ENCODE results near the gene PLEKHG4B. TPM values are rescaled to one million over a fixed set of nuclear protein-coding genes. Genes with fewer than 3 reads are reported as not detected.

Gene PLEKHG4B
- total RNA-seq, 1 donor from 2014 or later: not detected

DNA sequence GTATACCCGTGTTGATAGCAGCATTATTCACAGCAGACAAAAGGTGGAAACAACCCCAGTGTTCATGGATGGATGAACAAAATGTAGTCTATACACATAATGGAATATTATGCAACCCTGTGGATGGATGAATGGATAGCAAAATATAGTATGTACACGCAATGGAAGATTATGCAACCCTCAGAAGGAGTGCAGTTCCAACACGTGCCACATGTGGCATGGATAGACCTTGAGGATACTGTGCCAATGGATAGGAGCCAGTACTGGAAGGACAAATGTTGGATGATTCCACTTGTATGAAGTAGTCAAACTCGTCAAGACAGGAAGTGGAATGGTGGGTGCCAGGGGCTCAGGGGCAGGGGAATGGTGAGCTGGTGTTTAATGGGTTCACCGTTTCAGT, 44.9 kb downstream of the PLEKHG4B start:
- H3K4me3 ChIP-seq (ENCODE audit: low read depth, low read length): no peak overlapping the region
- peak; percentile 11 for DNase-seq (ENCODE audit: low read depth)
- FAIRE-seq: peak; percentile 85
- no peaks in the 10 kb centered on the region for H3K27me3 ChIP-seq (ENCODE audit: control insufficient read depth, insufficient read depth, low read length)
- TF ChIP-seq, protein P1, sequence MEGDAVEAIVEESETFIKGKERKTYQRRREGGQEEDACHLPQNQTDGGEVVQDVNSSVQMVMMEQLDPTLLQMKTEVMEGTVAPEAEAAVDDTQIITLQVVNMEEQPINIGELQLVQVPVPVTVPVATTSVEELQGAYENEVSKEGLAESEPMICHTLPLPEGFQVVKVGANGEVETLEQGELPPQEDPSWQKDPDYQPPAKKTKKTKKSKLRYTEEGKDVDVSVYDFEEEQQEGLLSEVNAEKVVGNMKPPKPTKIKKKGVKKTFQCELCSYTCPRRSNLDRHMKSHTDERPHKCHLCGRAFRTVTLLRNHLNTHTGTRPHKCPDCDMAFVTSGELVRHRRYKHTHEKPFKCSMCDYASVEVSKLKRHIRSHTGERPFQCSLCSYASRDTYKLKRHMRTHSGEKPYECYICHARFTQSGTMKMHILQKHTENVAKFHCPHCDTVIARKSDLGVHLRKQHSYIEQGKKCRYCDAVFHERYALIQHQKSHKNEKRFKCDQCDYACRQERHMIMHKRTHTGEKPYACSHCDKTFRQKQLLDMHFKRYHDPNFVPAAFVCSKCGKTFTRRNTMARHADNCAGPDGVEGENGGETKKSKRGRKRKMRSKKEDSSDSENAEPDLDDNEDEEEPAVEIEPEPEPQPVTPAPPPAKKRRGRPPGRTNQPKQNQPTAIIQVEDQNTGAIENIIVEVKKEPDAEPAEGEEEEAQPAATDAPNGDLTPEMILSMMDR (IDR thresholded peaks at IDR 0.05; ENCODE audit: insufficient read depth, low read length, severe bottlenecking): peak; percentile 7
- no peaks in the 10 kb centered on the region for H3K36me3 ChIP-seq (ENCODE audit: control insufficient read depth, insufficient read depth, low read length)

DNA sequence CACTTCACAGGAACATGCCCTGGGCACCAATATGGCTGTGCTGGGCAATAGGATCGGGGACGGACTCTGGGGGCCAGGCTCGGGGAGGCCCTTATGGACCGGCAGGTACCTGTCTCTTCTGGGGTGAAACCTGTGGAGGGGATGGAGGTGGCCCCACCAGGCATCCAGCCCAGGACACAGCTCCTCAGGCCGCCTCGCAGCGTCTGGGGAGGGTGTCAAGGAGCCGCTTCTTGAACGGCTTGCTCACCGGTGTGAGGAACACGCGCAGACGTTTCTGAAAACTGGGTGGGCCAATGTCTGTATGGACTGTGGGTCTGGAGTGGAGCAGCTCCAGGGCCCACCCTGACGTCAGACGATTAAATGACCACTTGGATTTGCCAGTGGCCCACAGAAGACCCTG, 45.8 kb downstream of the PLEKHG4B start:
- DNase-seq (ENCODE audit: low read depth) (no peak), FAIRE-seq (no peak)
- H3K36me3 ChIP-seq (ENCODE audit: control insufficient read depth, insufficient read depth, low read length): no peaks in the 10 kb centered on the region
- no peak overlapping the region for H3K4me3 ChIP-seq (ENCODE audit: low read depth, low read length)
- TF ChIP-seq, protein P1 (IDR thresholded peaks at IDR 0.05; ENCODE audit: insufficient read depth, low read length, severe bottlenecking): no peak
- no peaks in the 10 kb centered on the region for H3K27me3 ChIP-seq (ENCODE audit: control insufficient read depth, insufficient read depth, low read length)

DNA sequence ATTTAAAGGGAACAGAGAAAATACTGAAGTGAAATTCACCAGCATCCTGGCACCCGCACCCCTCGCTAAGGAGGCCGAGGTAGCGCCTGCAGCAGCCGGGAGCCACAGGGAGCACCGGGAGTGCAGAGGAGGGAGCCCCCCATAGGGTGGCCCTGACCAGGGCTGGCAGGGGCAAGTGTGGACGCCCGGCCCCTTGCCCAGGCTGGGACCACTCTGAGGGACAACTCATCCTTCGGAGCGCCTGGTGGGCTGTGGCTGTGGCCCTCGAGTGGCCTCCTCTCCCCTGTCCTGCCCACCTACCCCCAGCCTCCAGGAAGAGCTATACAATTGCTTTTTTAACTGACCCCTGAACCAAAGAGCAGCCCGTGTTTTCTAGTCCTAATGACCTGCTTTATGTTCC, 47.0 kb downstream of the PLEKHG4B start:
- no peak for FAIRE-seq
- Histone ChIP-seq H3K4me3 (ENCODE audit: low read depth, low read length) (no peak overlapping the region), H3K27me3 (ENCODE audit: control insufficient read depth, insufficient read depth, low read length) (no peaks in the 10 kb centered on the region), H3K36me3 (ENCODE audit: control insufficient read depth, insufficient read depth, low read length) (no peaks in the 10 kb centered on the region)
- no peak for DNase-seq (ENCODE audit: low read depth)
- TF ChIP-seq, protein P1 (IDR thresholded peaks at IDR 0.05; ENCODE audit: insufficient read depth, low read length, severe bottlenecking): no peak

DNA sequence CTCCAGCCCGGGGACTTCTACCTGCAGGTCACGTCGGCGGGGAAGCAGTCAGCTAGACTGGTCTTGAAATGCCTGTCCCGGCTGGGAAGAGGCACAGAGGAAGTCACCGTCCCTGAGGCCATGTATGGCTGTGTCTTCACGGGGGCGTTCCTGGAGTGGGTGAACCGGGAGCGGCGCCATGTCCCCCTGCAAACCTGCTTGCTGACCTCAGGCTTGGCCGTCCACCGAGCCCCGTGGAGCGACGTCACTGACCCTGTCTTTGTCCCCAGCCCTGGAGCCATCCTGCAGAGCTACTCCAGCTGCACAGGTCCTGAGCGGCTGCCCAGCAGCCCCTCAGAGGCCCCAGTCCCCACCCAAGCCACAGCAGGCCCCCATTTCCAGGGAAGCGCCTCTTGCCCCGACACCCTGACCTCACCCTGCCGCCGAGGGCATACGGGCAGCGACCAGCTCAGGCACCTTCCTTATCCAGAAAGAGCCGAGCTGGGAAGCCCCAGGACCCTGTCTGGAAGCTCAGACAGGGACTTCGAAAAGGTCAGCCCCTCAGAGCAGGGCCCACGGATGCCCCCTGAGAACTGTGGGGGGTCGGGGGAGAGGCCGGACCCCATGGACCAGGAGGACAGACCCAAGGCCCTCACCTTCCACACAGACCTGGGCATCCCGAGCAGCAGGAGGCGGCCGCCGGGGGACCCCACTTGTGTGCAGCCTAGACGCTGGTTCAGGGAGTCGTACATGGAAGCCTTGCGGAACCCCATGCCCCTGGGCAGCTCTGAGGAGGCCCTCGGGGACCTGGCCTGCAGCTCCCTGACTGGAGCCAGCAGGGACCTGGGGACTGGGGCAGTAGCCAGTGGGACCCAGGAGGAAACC, 47.8 kb downstream of the PLEKHG4B start:
- TF ChIP-seq, protein P1 (IDR thresholded peaks at IDR 0.05; ENCODE audit: insufficient read depth, low read length, severe bottlenecking): no peak
- Histone ChIP-seq H3K4me3 (ENCODE audit: low read depth, low read length) (no peak overlapping the region), H3K27me3 (ENCODE audit: control insufficient read depth, insufficient read depth, low read length) (no peaks in the 10 kb centered on the region), H3K36me3 (ENCODE audit: control insufficient read depth, insufficient read depth, low read length) (no peaks in the 10 kb centered on the region)
- DNase-seq (ENCODE audit: low read depth) (no peak), FAIRE-seq (no peak)

DNA sequence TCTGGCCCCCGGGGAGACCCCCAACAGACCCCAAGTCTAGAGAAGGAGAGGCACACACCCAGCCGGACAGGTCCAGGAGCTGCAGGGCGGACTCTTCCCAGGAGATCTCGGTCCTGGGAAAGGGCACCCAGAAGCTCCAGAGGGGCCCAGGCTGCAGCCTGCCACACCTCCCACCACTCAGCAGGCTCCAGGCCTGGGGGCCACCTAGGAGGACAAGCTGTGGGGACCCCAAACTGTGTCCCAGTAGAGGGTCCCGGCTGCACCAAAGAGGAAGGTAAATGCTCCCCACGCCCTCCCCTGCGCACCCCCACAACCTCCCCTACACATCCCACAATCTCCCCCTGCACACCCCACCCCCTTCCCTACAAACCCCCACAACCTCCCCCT, 48.5 kb downstream of the PLEKHG4B start:
- no peak overlapping the region for H3K4me3 ChIP-seq (ENCODE audit: low read depth, low read length)
- TF ChIP-seq, protein P1 (IDR thresholded peaks at IDR 0.05; ENCODE audit: insufficient read depth, low read length, severe bottlenecking): no peak
- no peaks in the 10 kb centered on the region for H3K27me3 ChIP-seq (ENCODE audit: control insufficient read depth, insufficient read depth, low read length)
- FAIRE-seq (no peak), DNase-seq (ENCODE audit: low read depth) (no peak)
- no peaks in the 10 kb centered on the region for H3K36me3 ChIP-seq (ENCODE audit: control insufficient read depth, insufficient read depth, low read length)
